ENCODE measurements around the gene SERPINE3. TPM values are rescaled to one million over a fixed set of nuclear protein-coding genes. Genes with fewer than 3 reads are reported as not detected.

SERPINE3 gene
- polyA plus RNA-seq, 3 donors, result not detected

DNA sequence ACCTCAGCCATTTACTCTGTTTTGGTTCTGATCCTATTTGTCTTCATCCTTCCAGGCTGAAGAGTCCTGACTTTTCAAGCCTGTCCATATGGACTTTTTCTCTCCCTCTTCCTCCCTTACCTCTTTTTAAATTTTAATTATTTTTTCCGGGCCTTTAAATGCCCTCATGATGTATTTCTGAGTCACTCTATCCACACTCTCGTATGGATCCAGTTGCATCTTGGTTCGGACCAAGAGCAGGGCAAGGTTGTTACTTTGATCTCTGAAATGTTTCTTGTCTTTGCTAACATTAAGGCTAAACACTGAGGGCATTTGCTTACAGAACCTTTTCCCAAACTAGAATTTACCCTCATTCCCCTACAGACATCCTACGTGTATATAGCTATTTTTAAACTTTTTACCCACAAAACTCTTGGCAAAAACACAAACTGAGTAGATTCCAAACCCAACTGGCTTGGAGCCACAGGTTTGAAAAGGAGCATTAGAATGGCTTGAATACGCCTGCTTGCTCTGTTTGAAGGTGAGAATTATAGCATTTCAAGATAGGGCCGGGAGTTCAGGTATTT lies 47.4 kb upstream of the SERPINE3 start:
- 91% methylated on average over 2 of the region's 6 CpGs for WGBS (ENCODE audit: insufficient coverage)
- H3K4me1 ChIP-seq (ENCODE audit: control insufficient read depth in 1 of 2, insufficient read depth in 2 of 2, low read length in 2 of 2), result no peaks in the 10 kb centered on the region
- no peak overlapping the region for H3K27ac Mint-ChIP-seq
- H3K36me3 Mint-ChIP-seq, result no peaks in the 10 kb centered on the region
- TF ChIP-seq, protein P1, sequence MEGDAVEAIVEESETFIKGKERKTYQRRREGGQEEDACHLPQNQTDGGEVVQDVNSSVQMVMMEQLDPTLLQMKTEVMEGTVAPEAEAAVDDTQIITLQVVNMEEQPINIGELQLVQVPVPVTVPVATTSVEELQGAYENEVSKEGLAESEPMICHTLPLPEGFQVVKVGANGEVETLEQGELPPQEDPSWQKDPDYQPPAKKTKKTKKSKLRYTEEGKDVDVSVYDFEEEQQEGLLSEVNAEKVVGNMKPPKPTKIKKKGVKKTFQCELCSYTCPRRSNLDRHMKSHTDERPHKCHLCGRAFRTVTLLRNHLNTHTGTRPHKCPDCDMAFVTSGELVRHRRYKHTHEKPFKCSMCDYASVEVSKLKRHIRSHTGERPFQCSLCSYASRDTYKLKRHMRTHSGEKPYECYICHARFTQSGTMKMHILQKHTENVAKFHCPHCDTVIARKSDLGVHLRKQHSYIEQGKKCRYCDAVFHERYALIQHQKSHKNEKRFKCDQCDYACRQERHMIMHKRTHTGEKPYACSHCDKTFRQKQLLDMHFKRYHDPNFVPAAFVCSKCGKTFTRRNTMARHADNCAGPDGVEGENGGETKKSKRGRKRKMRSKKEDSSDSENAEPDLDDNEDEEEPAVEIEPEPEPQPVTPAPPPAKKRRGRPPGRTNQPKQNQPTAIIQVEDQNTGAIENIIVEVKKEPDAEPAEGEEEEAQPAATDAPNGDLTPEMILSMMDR (IDR thresholded peaks at IDR 0.05), result no peak
- DNase-seq, result no peak
- no peaks in the 10 kb centered on the region for H3K9me3 ChIP-seq (replicated peaks in 1 of 2; ENCODE audit: control insufficient read depth in 1 of 2, insufficient read depth in 1 of 2, low read length in 2 of 2)
- H3K9me3 Mint-ChIP-seq, result no peaks in the 10 kb centered on the region
- no peaks in the 10 kb centered on the region for H3K36me3 ChIP-seq (replicated peaks in 1 of 2; ENCODE audit: control insufficient read depth in 1 of 2, insufficient read depth in 2 of 2, low read length in 2 of 2)
- H2AFZ ChIP-seq (ENCODE audit: insufficient read depth, low read depth, low read length, poor library complexity, severe bottlenecking), result no peak overlapping the region
- H3K27ac ChIP-seq (ENCODE audit: low read depth in 1 of 2, low read length in 2 of 2), result no peak overlapping the region
- H3K9ac ChIP-seq (ENCODE audit: insufficient read depth, low read length, poor library complexity, severe bottlenecking), result no peak overlapping the region
- H4K20me1 ChIP-seq (ENCODE audit: insufficient read depth, low read length), result no peaks in the 10 kb centered on the region
- H3K27me3 ChIP-seq (ENCODE audit: control insufficient read depth in 2 of 2, insufficient read depth in 2 of 2, low read length in 2 of 2), result no peaks in the 10 kb centered on the region
- intact Hi-C loops (cut with micrococcal nuclease), result no loop called here
- no peak overlapping the region for H3K4me3 ChIP-seq (replicated peaks in 1 of 3; ENCODE audit: low read depth in 2 of 3, low read length in 3 of 3)
- no peaks in the 10 kb centered on the region for H3K4me1 Mint-ChIP-seq
- H3K4me3 Mint-ChIP-seq, result no peak overlapping the region
- H3K27me3 Mint-ChIP-seq (ENCODE audit: low read depth in 3 of 3), result peaks cover 2 to 4% (median 2%) of the 10 kb centered on the region in 3 donors
- no peaks in the 10 kb centered on the region for H3K79me2 ChIP-seq (ENCODE audit: insufficient read depth, low read length)
- H3K4me2 ChIP-seq (replicated peaks; ENCODE audit: extremely low read depth, low read length, poor library complexity, severe bottlenecking), result no peak overlapping the region

DNA sequence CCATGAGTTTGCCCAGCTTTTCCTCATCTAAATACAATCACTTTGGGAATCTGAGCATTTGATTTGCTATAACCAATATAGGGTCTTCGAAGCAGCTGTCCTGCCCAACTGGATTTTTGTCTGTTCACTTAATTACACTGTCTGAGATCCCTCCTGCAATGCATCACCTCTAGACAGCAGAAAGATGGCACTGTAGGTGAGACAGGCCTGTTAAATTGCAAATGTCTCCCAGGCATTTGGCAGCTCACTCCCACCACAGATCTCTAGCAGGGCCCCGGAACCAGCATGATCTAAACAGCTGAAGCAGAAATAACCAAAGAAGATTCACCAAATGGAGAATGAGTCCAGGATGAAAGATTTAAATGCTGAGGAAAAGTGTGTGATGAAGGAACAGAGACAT lies 41.9 kb upstream of the SERPINE3 start:
- H3K4me2 ChIP-seq (replicated peaks; ENCODE audit: extremely low read depth, low read length, poor library complexity, severe bottlenecking), result no peak overlapping the region
- no peaks in the 10 kb centered on the region for H3K4me1 ChIP-seq (ENCODE audit: control insufficient read depth in 1 of 2, insufficient read depth in 2 of 2, low read length in 2 of 2)
- Mint-ChIP-seq H3K36me3 (no peaks in the 10 kb centered on the region), H3K4me1 (no peaks in the 10 kb centered on the region), H3K27ac (no peak overlapping the region), H3K4me3 (no peak overlapping the region), H3K9me3 (peaks cover 0 to 2% (median 0%) of the 10 kb centered on the region in 7 donors), H3K27me3 (ENCODE audit: low read depth in 3 of 3) (peaks cover 0 to 2% (median 1%) of the 10 kb centered on the region in 3 donors)
- H3K4me3 ChIP-seq (replicated peaks in 1 of 3; ENCODE audit: low read depth in 2 of 3, low read length in 3 of 3), result no peak overlapping the region
- no peak overlapping the region for H3K27ac ChIP-seq (ENCODE audit: low read depth in 1 of 2, low read length in 2 of 2)
- no peaks in the 10 kb centered on the region for H4K20me1 ChIP-seq (ENCODE audit: insufficient read depth, low read length)
- H3K9me3 ChIP-seq (replicated peaks in 1 of 2; ENCODE audit: control insufficient read depth in 1 of 2, insufficient read depth in 1 of 2, low read length in 2 of 2), result no peaks in the 10 kb centered on the region
- H2AFZ ChIP-seq (ENCODE audit: insufficient read depth, low read depth, low read length, poor library complexity, severe bottlenecking), result no peak overlapping the region
- no peaks in the 10 kb centered on the region for H3K27me3 ChIP-seq (ENCODE audit: control insufficient read depth in 2 of 2, insufficient read depth in 2 of 2, low read length in 2 of 2)
- no peaks in the 10 kb centered on the region for H3K36me3 ChIP-seq (replicated peaks in 1 of 2; ENCODE audit: control insufficient read depth in 1 of 2, insufficient read depth in 2 of 2, low read length in 2 of 2)
- no CpG with 5 or more reads among the region's 2 CpGs for WGBS (ENCODE audit: insufficient coverage)
- TF ChIP-seq, protein P1 (IDR thresholded peaks at IDR 0.05), result no peak
- no peaks in the 10 kb centered on the region for H3K79me2 ChIP-seq (ENCODE audit: insufficient read depth, low read length)
- no peak for DNase-seq
- no peak overlapping the region for H3K9ac ChIP-seq (ENCODE audit: insufficient read depth, low read length, poor library complexity, severe bottlenecking)
- intact Hi-C loops (cut with micrococcal nuclease), result no loop called here

Data from CD14-positive monocyte (primary cell).